Ovary (tissue), 9 donors: ENCODE data around the gene SOCS6. TPM values are rescaled to one million over a fixed set of nuclear protein-coding genes. Genes with fewer than 3 reads are reported as not detected.
"Not testable (repeated sequence)": the region's sequence is repeated elsewhere in the genome, so short reads cannot be mapped to it uniquely, and the experiment has no call there.

Source experiments
- DNase-seq, 5 donors: peaks; one replicate each; pipeline ENCODE4 v3.0.0-alpha.2; 2019 to 2020
- H3K27ac ChIP-seq, 2 donors: fragments of 200-600 bp; one replicate each; pipeline versions ENCODE4 v1.5.1 to v1.8.0; 2019 to 2022
- H3K27me3 ChIP-seq: fragments of 200-600 bp; one replicate; pipeline ENCODE4 v1.8.0; 2022
- H3K36me3 ChIP-seq: fragments of 200-600 bp; sonication (generic); one replicate; pipeline ENCODE4 v1.5.1; 2019
- H3K4me1 ChIP-seq: one replicate; pipeline ENCODE4 v1.8.1; 2013; ENCODE audit warnings: mild to moderate bottlenecking, moderate library complexity; ENCODE audit not compliant: insufficient read depth
- H3K4me3 ChIP-seq: fragments of 200-600 bp; sonication (generic); one replicate; pipeline ENCODE4 v1.5.1; 2017
- H3K9me3 ChIP-seq, 2 donors: fragments of 200-600 bp in 1 of 2; sonication (generic) in 1 of 2; one replicate each; pipeline versions ENCODE4 v1.5.1 to v1.8.1; 2013 to 2019; ENCODE audit warnings: mild to moderate bottlenecking in 1 of 2, moderate library complexity in 1 of 2
- CTCF ChIP-seq, 3 donors: fragments of 450-650 bp in 2 of 3; fragments of 200-600 bp in 1 of 3; IDR thresholded peaks; one replicate each; pipeline versions ENCODE4 v1.5.1 to v1.8.0; 2016 to 2022; ENCODE audit warnings: antibody characterized with exemption in 3 of 3, mild to moderate bottlenecking in 1 of 3
- EP300 ChIP-seq: sonication (generic); formaldehyde crosslinking; IDR thresholded peaks from one replicate; pipeline ENCODE4 v1.6.1; 2017; ENCODE audit warnings: antibody characterized with exemption
- POLR2A ChIP-seq: fragments of 450-650 bp; IDR thresholded peaks from one replicate; pipeline ENCODE4 v1.6.1; 2017; ENCODE audit warnings: antibody characterized with exemption, mild to moderate bottlenecking, moderate library complexity
- WGBS, 3 donors: extraction: QIAGEN DNeasy Blood & Tissue Kit in 1 of 3; methylation state at CpG; one replicate each; pipeline versions ENCODE4 v1.1.5 to v1.1.7; 2013 to 2017; 5-methylcytosine and 5-hydroxymethylcytosine counted together
- intact Hi-C, 4 donors: fragments of 100-400 bp; cut with DNase I; formaldehyde crosslinking; loops; one replicate each; pipeline versions ENCODE4 v1.11.0 to v1.15.1; 2022 to 2023
- polyA plus RNA-seq, 2 donors: library from polyadenylated mRNA; stranded (reverse); fragments of 200-250 nt in 1 of 2; fragments of 350-450 nt in 1 of 2; fragmentation: Illumina TruSeq in 1 of 2; extraction: RNeasy Lipid Tissue Mini Kit (QIAGEN cat#74804) in 1 of 2; gene quantifications; one replicate each; pipeline ENCODE4 v1.2.3, GENCODE V29; 2013 to 2014
- total RNA-seq, 7 donors: library from RNA; depleted of rRNA in 2 of 7; stranded (reverse); fragments of >200 nt in 2 of 7; fragmentation: NEBNext Ultra II Directional in 3 of 7; extraction: Animal tissue kit (Norgen Biotek cat#: 25700) in 3 of 7; gene quantifications; one replicate each; pipeline versions ENCODE4 v1.1.0 to v1.2.4, GENCODE V29; 2016 to 2023
- donor health status: DM: no; HTN: no; CAD: no; lungs with moderate emphysema.
- donor health status: DM: no; HTN: no; CAD: no.
- donor health status: Bipolar disorder and iron deficiency.
- donor health status: DM: yes; HTN: yes; CAD: no.
- donor health status: DM: no; HTN: no; CAD: no.
- donor health status: DM: yes; HTN: yes; CAD: no.

SOCS6 gene
- total and polyA plus RNA-seq, 9 donors = 8.1 to 23.8 (median 16.6) TPM

- TF ChIP-seq CTCF (IDR thresholded peaks at IDR 0.05) (no peak), POLR2A (no peak), EP300 (no peak)
- Histone ChIP-seq H3K4me1 (no peaks in the 10 kb centered on the region), H3K27me3 (no peaks in the 10 kb centered on the region), H3K27ac (no peak overlapping the region), H3K9me3 (no peaks in the 10 kb centered on the region), H3K36me3 (no peaks in the 10 kb centered on the region), H3K4me3 (no peak overlapping the region)
- no peak for DNase-seq
- intact Hi-C loops = no loop called here
- WGBS, 3 donors = 81 to 84% (median 83%) methylated on average over 5 of the region's 5 CpGs
Measured at GRCh38 chr18:70355620-70356385, 67.0 kb downstream of the SOCS6 start.

- intact Hi-C loops, H3K4me3 ChIP-seq, H3K36me3 ChIP-seq, DNase-seq, H3K4me1 ChIP-seq, H3K9me3 ChIP-seq, H3K27ac ChIP-seq, H3K27me3 ChIP-seq: not testable (repeated sequence)
- 83 to 94% (median 91%) methylated on average over 5 of the region's 5 CpGs for WGBS, 3 donors
Measured at GRCh38 chr18:70358105-70358406, 69.2 kb downstream of the SOCS6 start.

GRCh38 chr18:70359071-70359470 lies 70.2 kb downstream of the SOCS6 start:
- no peaks in the 10 kb centered on the region for H3K4me1 ChIP-seq
- intact Hi-C loops = no loop called here
- no peak for TF ChIP-seq CTCF (IDR thresholded peaks at IDR 0.05)
- TF ChIP-seq POLR2A = no peak
- TF ChIP-seq EP300 = no peak
- no peak overlapping the region for H3K27ac ChIP-seq
- no peak overlapping the region for H3K4me3 ChIP-seq
- H3K27me3 ChIP-seq = no peaks in the 10 kb centered on the region
- no peaks in the 10 kb centered on the region for H3K9me3 ChIP-seq
- no peaks in the 10 kb centered on the region for H3K36me3 ChIP-seq
- 95 to 97% (median 95%) methylated on average over 6 of the region's 6 CpGs for WGBS, 3 donors
- DNase-seq = no peak

- 87 to 92% (median 91%) methylated on average over 4 of the region's 4 CpGs for WGBS, 3 donors
- no peak for TF ChIP-seq CTCF (IDR thresholded peaks at IDR 0.05)
- TF ChIP-seq EP300 = no peak
- no peak for TF ChIP-seq POLR2A
- intact Hi-C loops = no loop called here
Measured at GRCh38 chr18:70362258-70362657, 73.4 kb downstream of the SOCS6 start.

GRCh38 chr18:70363861-70364260 lies 75.0 kb downstream of the SOCS6 start:
- Histone ChIP-seq H3K9me3 (no peaks in the 10 kb centered on the region), H3K27ac (no peak overlapping the region), H3K4me1 (no peaks in the 10 kb centered on the region), H3K27me3 (no peaks in the 10 kb centered on the region), H3K4me3 (no peak overlapping the region), H3K36me3 (no peaks in the 10 kb centered on the region)
- DNase-seq = no peak
- intact Hi-C loops = no loop called here
- TF ChIP-seq EP300 = no peak
- TF ChIP-seq POLR2A = no peak
- no peak for TF ChIP-seq CTCF (IDR thresholded peaks at IDR 0.05)
- 89 to 95% (median 93%) methylated on average over 2 of the region's 2 CpGs for WGBS, 3 donors

More at GRCh38 chr18:70362258-70362657, 73.4 kb downstream of the SOCS6 start:
- Histone ChIP-seq H3K36me3 (no peaks in the 10 kb centered on the region), H3K4me3 (no peak overlapping the region), H3K27ac (no peak overlapping the region), H3K27me3 (no peaks in the 10 kb centered on the region), H3K4me1 (no peaks in the 10 kb centered on the region), H3K9me3 (no peaks in the 10 kb centered on the region)
- DNase-seq = no peak
